Astrocyte of the cerebellum (primary cell): ENCODE data around the gene DYNC1I1.

Experiments used
- DNase-seq: peaks from one replicate; pipeline ENCODE4 v3.0.0-alpha.2; 2011; ENCODE audit warnings: low read depth
- H3K4me3 ChIP-seq: 2 replicates; pipeline ENCODE4 v1.5.1; 2011; ENCODE audit warnings: mild to moderate bottlenecking, low read depth, low read length, moderate library complexity
- CTCF ChIP-seq: IDR thresholded peaks from 2 replicates; pipeline ENCODE4 v1.5.1; 2012; ENCODE audit warnings: low read length, low read depth, moderate library complexity, mild to moderate bottlenecking; ENCODE audit errors: missing control alignments
- in situ Hi-C: cut with HindIII; loops from 2 replicates; pipeline ENCODE4 v1.10.0; 2017; ENCODE audit warnings: low sequenced_read_pairs

The DYNC1I1 gene

GRCh38 chr7:95772298-95772770 is at the start of gene DYNC1I1:
DYNC1I1 (plus strand) TSS chr7:95772554; CDS start chr7:95804730, 32,176 bp downstream.
- DNase-seq, result peak; percentile 2
- no peak for TF ChIP-seq CTCF
- in situ Hi-C loops, result no loop called here
- H3K4me3 ChIP-seq, result peak within 1 kb of the TSS; percentile 55

GRCh38 chr7:95723583-95724180 is 48.7 kb upstream of the DYNC1I1 start:
- peak; percentile 28 for DNase-seq
- in situ Hi-C loops, result no loop called here
- peak; percentile 44 for TF ChIP-seq CTCF
- H3K4me3 ChIP-seq, result no peak overlapping the region

GRCh38 chr7:95725205-95725604 is 47.1 kb upstream of the DYNC1I1 start:
- no peak for DNase-seq
- in situ Hi-C loops, result no loop called here
- no peak overlapping the region for H3K4me3 ChIP-seq
- no peak for TF ChIP-seq CTCF

GRCh38 chr7:95730493-95731280 is 41.7 kb upstream of the DYNC1I1 start:
- no peak overlapping the region for H3K4me3 ChIP-seq
- TF ChIP-seq CTCF, result no peak
- no peak for DNase-seq
- in situ Hi-C loops, result no loop called here

- no peak for DNase-seq
- no peak for TF ChIP-seq CTCF
- in situ Hi-C loops, result no loop called here
- H3K4me3 ChIP-seq, result no peak overlapping the region
Observed at GRCh38 chr7:95736635-95737034, 35.7 kb upstream of the DYNC1I1 start.

GRCh38 chr7:95737828-95738505 is 34.4 kb upstream of the DYNC1I1 start:
- H3K4me3 ChIP-seq, result no peak overlapping the region
- TF ChIP-seq CTCF, result no peak
- no peak for DNase-seq
- in situ Hi-C loops, result no loop called here
